Measurements from ENCODE around the gene SLC30A7. TPM values are rescaled to one million over a fixed set of nuclear protein-coding genes. Genes with fewer than 3 reads are reported as not detected.
"Not testable (repeated sequence)": the region's sequence is repeated elsewhere in the genome, so short reads cannot be mapped to it uniquely, and the experiment has no call there.

The SLC30A7 gene
- total and polyA plus RNA-seq, 3 donors from 2014 or later: 7.1 to 14.7 (median 14.1) TPM

DNA sequence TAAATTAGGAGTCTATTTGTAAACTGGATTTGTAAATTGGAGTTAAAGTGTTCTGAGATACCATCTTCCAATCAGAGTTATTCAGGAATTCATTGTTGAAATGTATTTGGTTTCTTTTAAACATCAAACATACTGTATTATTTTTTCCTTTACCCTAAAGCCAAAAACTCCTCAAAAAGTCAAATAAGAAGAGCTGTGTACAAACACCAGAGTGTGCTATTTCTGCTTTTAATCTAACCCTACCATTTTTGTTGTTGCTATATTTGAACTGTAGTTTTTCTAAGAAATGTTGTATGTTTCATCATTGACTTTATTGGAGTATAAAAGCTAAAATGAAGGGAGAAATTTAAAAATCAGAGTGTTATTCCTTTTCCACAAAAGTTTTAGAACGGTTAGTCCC lies 35.8 kb downstream of the SLC30A7 start:
- H3K27me3 ChIP-seq: no peaks in the 10 kb centered on the region
- intact Hi-C loops (cut with DNase I; ENCODE audit: low total_unique reads): no loop called here
- no peak overlapping the region for H3K4me3 ChIP-seq
- no peak for DNase-seq
- WGBS, 2 donors: 89 to 95% methylated on average over 1 of the region's 1 CpG
- no peaks in the 10 kb centered on the region for H3K9me3 ChIP-seq
- TF ChIP-seq POLR2A (IDR thresholded peaks at IDR 0.05): no peak
- TF ChIP-seq, protein P1, sequence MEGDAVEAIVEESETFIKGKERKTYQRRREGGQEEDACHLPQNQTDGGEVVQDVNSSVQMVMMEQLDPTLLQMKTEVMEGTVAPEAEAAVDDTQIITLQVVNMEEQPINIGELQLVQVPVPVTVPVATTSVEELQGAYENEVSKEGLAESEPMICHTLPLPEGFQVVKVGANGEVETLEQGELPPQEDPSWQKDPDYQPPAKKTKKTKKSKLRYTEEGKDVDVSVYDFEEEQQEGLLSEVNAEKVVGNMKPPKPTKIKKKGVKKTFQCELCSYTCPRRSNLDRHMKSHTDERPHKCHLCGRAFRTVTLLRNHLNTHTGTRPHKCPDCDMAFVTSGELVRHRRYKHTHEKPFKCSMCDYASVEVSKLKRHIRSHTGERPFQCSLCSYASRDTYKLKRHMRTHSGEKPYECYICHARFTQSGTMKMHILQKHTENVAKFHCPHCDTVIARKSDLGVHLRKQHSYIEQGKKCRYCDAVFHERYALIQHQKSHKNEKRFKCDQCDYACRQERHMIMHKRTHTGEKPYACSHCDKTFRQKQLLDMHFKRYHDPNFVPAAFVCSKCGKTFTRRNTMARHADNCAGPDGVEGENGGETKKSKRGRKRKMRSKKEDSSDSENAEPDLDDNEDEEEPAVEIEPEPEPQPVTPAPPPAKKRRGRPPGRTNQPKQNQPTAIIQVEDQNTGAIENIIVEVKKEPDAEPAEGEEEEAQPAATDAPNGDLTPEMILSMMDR (IDR thresholded peaks at IDR 0.05): no peak
- H3K27ac ChIP-seq: no peak overlapping the region
- H3K4me1 ChIP-seq: no peaks in the 10 kb centered on the region
- no peaks in the 10 kb centered on the region for H3K36me3 ChIP-seq (ENCODE audit: low read depth, missing control alignments)

GRCh38 chr1:100933555-100933954 lies 37.7 kb downstream of the SLC30A7 start:
- intact Hi-C loops (cut with DNase I; ENCODE audit: low total_unique reads); H3K9me3 ChIP-seq; H3K4me1 ChIP-seq; H3K27me3 ChIP-seq; H3K27ac ChIP-seq; H3K36me3 ChIP-seq (ENCODE audit: low read depth, missing control alignments); DNase-seq; H3K4me3 ChIP-seq: not testable (repeated sequence)
- 95 to 100% methylated on average over 2 of the region's 2 CpGs for WGBS, 2 donors

GRCh38 chr1:100936194-100936967 lies 40.5 kb downstream of the SLC30A7 start:
- Histone ChIP-seq H3K9me3 (no peaks in the 10 kb centered on the region), H3K27me3 (no peaks in the 10 kb centered on the region), H3K27ac (no peak overlapping the region), H3K4me1 (no peaks in the 10 kb centered on the region), H3K36me3 (ENCODE audit: low read depth, missing control alignments) (no peaks in the 10 kb centered on the region), H3K4me3 (no peak overlapping the region)
- intact Hi-C loops (cut with DNase I; ENCODE audit: low total_unique reads): no loop called here
- DNase-seq: no peak
- no peak for TF ChIP-seq POLR2A (IDR thresholded peaks at IDR 0.05)
- TF ChIP-seq, protein P1 (IDR thresholded peaks at IDR 0.05): no peak

GRCh38 chr1:100941098-100941527 lies 45.2 kb downstream of the SLC30A7 start:
- no peaks in the 10 kb centered on the region for H3K36me3 ChIP-seq (ENCODE audit: low read depth, missing control alignments)
- intact Hi-C loops (cut with DNase I; ENCODE audit: low total_unique reads): no loop called here
- no peak overlapping the region for H3K4me3 ChIP-seq
- H3K27ac ChIP-seq: no peak overlapping the region
- TF ChIP-seq, protein P1 (IDR thresholded peaks at IDR 0.05): no peak
- TF ChIP-seq POLR2A (IDR thresholded peaks at IDR 0.05): no peak
- DNase-seq: no peak
- no peaks in the 10 kb centered on the region for H3K27me3 ChIP-seq
- WGBS, 2 donors: 90 to 97% methylated on average over 1 of the region's 1 CpG
- H3K4me1 ChIP-seq: no peaks in the 10 kb centered on the region
- no peaks in the 10 kb centered on the region for H3K9me3 ChIP-seq

- DNase-seq: no peak
- H3K9me3 ChIP-seq: no peaks in the 10 kb centered on the region
- no peaks in the 10 kb centered on the region for H3K4me1 ChIP-seq
- no peak for TF ChIP-seq POLR2A (IDR thresholded peaks at IDR 0.05)
- TF ChIP-seq, protein P1 (IDR thresholded peaks at IDR 0.05): no peak
- intact Hi-C loops (cut with DNase I; ENCODE audit: low total_unique reads): no loop called here
- no peaks in the 10 kb centered on the region for H3K36me3 ChIP-seq (ENCODE audit: low read depth, missing control alignments)
- no peak overlapping the region for H3K4me3 ChIP-seq
- H3K27ac ChIP-seq: no peak overlapping the region
- H3K27me3 ChIP-seq: no peaks in the 10 kb centered on the region
- 88 to 94% methylated on average over 9 of the region's 9 CpGs for WGBS, 2 donors
Observed at GRCh38 chr1:100941580-100942216, 45.8 kb downstream of the SLC30A7 start.

Measured in testis (tissue), 3 donors.